ELR (cell line): ENCODE measurements around the gene TRIM51.
"Not testable (repeated sequence)": the region's sequence is repeated elsewhere in the genome, so short reads cannot be mapped to it uniquely, and the experiment has no call there.

Experiments used
- DNase-seq: peaks from one replicate; pipeline ENCODE4 v3.0.0-alpha.2; 2015; ENCODE audit warnings: low read depth

The TRIM51 gene, protein sequence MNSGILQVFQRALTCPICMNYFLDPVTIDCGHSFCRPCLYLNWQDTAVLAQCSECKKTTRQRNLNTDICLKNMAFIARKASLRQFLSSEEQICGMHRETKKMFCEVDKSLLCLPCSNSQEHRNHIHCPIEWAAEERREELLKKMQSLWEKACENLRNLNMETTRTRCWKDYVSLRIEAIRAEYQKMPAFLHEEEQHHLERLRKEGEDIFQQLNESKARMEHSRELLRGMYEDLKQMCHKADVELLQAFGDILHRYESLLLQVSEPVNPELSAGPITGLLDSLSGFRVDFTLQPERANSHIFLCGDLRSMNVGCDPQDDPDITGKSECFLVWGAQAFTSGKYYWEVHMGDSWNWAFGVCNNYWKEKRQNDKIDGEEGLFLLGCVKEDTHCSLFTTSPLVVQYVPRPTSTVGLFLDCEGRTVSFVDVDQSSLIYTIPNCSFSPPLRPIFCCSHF

GRCh38 chr11:55882997-55883396, at the start of gene TRIM51:
TSS of gene TRIM51 (plus strand) at chr11:55883297. CDS start at chr11:55885429, 2,132 bp downstream.
- DNase-seq, result not testable (repeated sequence)

DNA sequence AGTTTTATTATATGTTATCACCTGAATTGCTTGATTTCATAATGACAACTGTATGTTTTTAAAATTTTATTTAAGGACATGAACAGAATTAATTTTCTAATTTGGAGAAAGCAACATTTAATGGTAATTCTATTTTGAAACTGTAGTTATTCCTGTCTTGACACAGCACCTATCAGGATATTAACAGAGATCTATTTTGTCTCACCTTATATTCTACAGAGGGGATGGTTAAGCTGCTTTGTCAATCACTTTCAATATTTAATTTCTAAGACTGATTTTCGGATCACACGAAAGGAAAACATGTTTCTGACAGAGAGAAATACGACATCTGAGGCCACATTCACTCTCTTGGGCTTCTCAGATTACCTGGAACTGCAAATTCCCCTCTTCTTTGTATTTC, 44.6 kb upstream of the TRIM51 start, which contains the start of gene OR5D16:
TSS of gene OR5D16 (plus strand) at position 301 of the 400 bp plus-strand sequence. CDS start at position 301, 0 bp downstream.
- DNase-seq, result no peak

DNA sequence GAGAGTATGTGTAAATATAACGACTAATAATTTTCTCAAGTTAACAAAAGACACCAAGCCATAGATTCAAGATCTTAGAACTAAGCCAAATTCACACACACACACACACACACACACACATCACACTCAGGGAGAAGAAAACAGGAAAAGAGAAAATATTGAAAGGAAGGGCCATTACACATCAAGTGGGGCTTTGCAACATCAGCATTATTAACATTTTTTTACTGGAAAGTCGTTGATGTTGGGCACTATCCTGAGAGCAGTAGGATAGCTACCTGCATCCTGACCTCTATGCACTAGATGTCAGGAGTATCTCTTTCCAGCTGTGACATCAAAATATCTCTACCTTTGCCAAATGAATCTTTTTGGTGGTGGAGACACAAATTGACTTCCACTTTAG, 35.6 kb upstream of the TRIM51 start:
- DNase-seq, result no peak

- DNase-seq, result no peak
Measured at GRCh38 chr11:55849037-55849436, 34.1 kb upstream of the TRIM51 start.

DNA sequence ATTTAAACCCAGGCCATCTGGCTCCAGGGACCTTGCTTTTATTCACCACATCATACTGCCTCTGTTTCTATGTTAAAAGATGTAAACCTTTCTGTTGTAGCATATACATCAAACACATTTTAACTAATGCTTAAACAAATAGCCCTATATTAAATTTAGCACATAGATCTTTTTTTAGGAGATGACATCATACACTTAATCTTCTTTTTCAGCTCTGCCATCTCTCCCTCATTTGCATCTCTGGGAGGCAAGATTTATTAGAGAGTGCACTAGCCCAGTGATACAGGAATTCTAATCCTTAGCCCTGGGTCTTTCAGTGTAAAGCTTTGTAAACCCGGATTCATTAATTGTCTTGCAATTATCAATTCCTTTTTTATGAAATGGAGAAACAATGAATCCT, 31.0 kb upstream of the TRIM51 start:
- DNase-seq, result no peak

DNA sequence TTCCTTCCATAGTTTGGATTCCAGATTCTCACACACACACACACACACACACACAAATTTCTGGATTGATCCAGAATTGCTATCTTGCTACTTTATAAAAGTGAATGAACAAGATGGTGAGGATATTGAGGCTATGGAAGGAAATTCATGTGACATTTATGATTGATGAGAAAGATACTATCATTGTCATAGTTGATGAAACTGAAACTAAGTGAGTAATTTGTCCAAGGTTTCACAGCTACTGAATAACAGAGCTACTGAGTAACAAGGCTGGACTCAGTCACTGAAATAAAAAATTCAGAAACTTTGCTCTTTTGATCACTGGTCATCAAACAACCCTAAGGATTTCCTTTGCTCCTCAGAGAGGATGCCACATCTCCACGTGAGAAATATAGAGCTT, 28.4 kb upstream of the TRIM51 start:
- no peak for DNase-seq

- DNase-seq, result not testable (repeated sequence)
Measured at GRCh38 chr11:55867354-55867753, 15.7 kb upstream of the TRIM51 start.

GRCh38 chr11:55872731-55873130, 10.4 kb upstream of the TRIM51 start:
- not testable (repeated sequence) for DNase-seq

GRCh38 chr11:55873146-55873545, 10.0 kb upstream of the TRIM51 start:
- DNase-seq, result not testable (repeated sequence)

DNA sequence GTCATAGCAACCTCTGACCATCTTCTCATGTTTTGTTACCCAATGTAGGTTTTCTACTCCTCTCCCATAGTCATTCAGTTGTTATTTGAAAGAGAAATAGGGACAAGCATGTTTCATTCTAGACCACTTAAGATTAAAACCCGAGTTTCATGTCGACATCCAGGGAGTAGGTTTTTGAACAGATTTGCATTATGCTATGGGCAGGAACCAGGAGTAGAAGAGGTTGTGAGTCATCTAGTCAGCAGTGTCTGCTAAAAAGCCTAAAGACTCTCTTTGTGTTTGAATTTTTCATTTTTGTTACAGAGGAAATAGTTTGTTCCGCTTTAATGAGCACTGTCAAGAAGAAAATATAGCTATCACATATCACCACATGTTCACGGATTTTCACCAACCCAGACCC, 1.9 kb downstream of the TRIM51 start:
- DNase-seq, result not testable (repeated sequence)

GRCh38 chr11:55885481-55885880, 2.4 kb downstream of the TRIM51 start:
- DNase-seq, result not testable (repeated sequence)

DNA sequence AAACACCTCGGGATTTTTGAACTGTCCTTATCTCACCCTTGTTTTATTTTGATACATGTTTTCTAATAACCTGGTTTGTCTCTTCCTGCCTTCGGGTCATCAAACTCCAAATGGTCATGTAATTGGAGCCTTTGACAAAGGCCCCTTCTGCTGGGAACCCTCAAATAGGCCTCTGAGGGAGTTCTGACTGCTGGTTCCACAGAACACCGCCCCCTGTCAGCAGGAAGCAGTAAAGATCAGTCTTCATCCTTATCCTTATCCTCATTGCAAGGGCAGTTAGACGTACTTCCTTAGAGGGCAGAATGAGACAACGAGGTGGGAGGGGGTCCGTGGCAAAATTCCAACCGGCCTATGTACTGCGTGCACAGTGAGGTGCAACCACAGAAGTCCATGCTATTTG, 12.1 kb downstream of the TRIM51 start:
- DNase-seq, result no peak

- no peak for DNase-seq
Measured at GRCh38 chr11:55902308-55902707, 19.2 kb downstream of the TRIM51 start.

DNA sequence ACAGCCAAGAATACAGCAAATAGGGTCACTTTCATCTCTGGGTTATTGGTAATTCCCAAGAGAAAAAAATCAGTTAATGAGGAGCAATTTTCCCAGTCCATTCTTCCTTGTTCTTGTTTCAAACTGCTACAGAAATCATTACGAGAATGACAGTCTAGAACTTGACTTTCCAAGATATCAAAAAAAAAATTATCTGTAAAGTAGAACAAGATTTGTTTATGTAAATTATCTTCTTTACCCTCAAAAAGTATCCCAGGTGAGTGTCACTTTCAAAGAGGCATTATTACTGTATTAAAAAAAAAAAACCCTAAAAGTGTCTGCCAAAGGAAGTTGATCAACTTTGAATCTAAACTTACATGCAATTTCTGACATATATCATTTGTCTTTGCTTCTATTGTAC, 31.4 kb downstream of the TRIM51 start, which contains the start of gene OR5W2:
TSS of gene OR5W2 (minus strand) at position 101 of the 400 bp plus-strand sequence. CDS start at position 101, 0 bp downstream.
- DNase-seq, result no peak

DNA sequence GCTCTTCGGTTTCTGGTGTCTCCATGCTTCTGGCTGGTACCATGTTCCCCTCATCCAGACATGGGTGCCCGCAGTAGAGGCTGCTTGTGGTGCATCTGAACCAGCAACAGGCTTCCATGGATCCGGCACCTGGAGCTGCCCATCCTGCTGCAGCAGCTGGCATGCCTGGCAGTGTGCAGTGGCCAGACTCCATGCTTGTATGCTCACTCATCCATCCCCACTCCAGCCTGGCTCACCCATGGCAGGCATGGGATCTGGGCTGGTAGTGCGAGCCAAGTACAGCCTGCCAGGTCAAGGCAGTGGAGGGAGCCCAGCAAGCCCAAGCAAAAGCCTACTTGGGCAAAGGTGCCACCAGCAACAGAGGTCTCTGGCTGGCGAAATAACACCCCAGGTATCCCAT, 37.4 kb downstream of the TRIM51 start:
- DNase-seq, result no peak

DNA sequence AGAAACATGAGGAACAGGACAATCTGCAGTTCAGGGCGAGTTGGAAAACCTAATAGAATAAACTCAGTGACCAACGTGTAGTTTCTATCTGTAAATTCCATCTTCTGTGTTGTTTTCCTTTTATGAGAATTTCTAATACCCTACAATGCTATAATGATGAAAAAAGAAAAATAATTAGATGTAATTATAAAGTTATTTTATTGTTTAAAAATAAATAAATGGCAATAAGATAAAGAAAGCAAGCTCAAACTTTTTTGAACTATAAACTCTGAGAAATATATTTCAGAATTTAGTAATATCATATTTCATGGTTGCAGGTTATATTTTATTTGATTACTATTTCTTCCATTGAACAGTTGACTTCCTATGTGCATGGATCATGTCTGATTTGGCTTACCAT, 53.2 kb downstream of the TRIM51 start, which contains the start of gene OR5I1:
TSS of gene OR5I1 (minus strand) at position 101 of the 400 bp plus-strand sequence. CDS start at position 101, 0 bp downstream.
- no peak for DNase-seq
